WERI-Rb-1 (cell line): ENCODE measurements around the gene THRSP.
"Not testable (repeated sequence)": the region's sequence is repeated elsewhere in the genome, so short reads cannot be mapped to it uniquely, and the experiment has no call there.

Experiments
- DNase-seq: peaks from one replicate; pipeline ENCODE4 v3.0.0-alpha.2; 2020
- H3K27ac ChIP-seq: fragments of 250-450 bp; sonication (Bioruptor Pico); 2 replicates; pipeline ENCODE4 v1.5.1; 2020; ENCODE audit warnings: mild to moderate bottlenecking, moderate library complexity
- H3K27me3 ChIP-seq: fragments of 250-450 bp; sonication (Bioruptor Pico); 2 replicates; pipeline ENCODE4 v1.5.1; 2021; ENCODE audit warnings: mild to moderate bottlenecking, low read depth, moderate library complexity; ENCODE audit not compliant: insufficient read depth, severe bottlenecking
- H3K36me3 ChIP-seq: fragments of 250-450 bp; sonication (Bioruptor Pico); 2 replicates; pipeline ENCODE4 v1.5.1; 2020; ENCODE audit warnings: mild to moderate bottlenecking, moderate library complexity
- H3K4me3 ChIP-seq: 2 replicates; pipeline ENCODE4 v1.5.1; 2011; ENCODE audit warnings: low read depth, mild to moderate bottlenecking, control low read depth, low read length
- H3K9me3 ChIP-seq: fragments of 250-450 bp; sonication (Bioruptor Pico); 2 replicates; pipeline ENCODE4 v1.5.1; 2021; ENCODE audit warnings: mild to moderate bottlenecking, moderate library complexity; ENCODE audit not compliant: severe bottlenecking
- TF ChIP-seq, protein P1 (sequence below): IDR thresholded peaks from 2 replicates; pipeline ENCODE4 v1.5.1; 2011; ENCODE audit warnings: low read depth, mild to moderate bottlenecking, control low read depth, inconsistent platforms, low read length

Gene THRSP

DNA sequence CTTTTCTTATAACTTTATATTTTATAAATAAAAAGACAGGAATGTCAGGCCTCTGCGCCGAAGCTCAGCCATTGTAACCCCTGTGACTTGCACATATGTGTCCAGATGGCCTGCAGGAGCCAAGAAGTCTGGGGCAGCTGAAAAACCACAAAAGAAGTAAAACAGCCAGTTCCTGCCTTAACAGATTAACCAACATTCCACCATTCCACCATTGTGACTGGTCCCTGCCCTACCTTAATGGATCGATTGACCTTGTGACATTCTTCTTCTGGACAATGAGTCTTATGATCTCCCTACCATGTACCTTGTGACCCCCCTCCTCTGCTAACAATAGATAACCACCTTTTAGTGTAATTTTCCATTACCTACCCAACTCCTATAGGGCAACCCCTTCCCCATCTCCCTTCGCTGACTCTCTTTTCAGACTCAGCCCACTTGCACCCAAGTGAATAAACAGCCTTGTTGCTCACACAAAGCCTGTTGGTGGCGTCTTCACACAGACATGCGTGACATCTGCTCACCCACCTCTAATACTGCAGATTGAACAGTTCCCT, 22.9 kb downstream of the THRSP start:
- H3K27me3 ChIP-seq, H3K36me3 ChIP-seq, H3K4me3 ChIP-seq, H3K9me3 ChIP-seq: not testable (repeated sequence)
- H3K27ac ChIP-seq = peak overlapping the region; percentile 36
- TF ChIP-seq, protein P1, sequence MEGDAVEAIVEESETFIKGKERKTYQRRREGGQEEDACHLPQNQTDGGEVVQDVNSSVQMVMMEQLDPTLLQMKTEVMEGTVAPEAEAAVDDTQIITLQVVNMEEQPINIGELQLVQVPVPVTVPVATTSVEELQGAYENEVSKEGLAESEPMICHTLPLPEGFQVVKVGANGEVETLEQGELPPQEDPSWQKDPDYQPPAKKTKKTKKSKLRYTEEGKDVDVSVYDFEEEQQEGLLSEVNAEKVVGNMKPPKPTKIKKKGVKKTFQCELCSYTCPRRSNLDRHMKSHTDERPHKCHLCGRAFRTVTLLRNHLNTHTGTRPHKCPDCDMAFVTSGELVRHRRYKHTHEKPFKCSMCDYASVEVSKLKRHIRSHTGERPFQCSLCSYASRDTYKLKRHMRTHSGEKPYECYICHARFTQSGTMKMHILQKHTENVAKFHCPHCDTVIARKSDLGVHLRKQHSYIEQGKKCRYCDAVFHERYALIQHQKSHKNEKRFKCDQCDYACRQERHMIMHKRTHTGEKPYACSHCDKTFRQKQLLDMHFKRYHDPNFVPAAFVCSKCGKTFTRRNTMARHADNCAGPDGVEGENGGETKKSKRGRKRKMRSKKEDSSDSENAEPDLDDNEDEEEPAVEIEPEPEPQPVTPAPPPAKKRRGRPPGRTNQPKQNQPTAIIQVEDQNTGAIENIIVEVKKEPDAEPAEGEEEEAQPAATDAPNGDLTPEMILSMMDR = peak; percentile 21; the same call in 1 of the 2 replicates
- DNase-seq = peak; percentile 35

DNA sequence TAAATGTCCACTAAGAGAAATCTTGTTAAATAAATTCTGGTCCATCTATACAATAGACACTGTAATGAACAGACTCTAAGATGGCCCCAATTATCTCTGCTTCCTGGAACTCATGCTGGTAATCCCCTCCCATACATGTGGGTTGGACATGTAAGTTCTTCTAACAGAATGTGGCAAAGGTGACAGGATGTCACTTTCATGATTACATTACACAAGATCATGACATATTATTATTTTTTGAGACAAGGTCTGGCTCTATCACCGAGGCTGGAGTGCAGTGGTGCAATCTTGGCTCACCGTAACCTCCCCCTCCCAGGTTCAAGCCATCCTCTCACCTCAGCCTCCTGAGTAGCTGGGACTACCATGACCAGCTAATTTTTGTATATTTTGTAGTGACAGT, 30.6 kb downstream of the THRSP start:
- no peak for DNase-seq
- Histone ChIP-seq H3K4me3 (no peak overlapping the region), H3K9me3 (no peaks in the 10 kb centered on the region), H3K27ac (no peak overlapping the region), H3K36me3 (peaks cover 3% of the 10 kb centered on the region), H3K27me3 (no peaks in the 10 kb centered on the region)
- TF ChIP-seq, protein P1 = no peak

DNA sequence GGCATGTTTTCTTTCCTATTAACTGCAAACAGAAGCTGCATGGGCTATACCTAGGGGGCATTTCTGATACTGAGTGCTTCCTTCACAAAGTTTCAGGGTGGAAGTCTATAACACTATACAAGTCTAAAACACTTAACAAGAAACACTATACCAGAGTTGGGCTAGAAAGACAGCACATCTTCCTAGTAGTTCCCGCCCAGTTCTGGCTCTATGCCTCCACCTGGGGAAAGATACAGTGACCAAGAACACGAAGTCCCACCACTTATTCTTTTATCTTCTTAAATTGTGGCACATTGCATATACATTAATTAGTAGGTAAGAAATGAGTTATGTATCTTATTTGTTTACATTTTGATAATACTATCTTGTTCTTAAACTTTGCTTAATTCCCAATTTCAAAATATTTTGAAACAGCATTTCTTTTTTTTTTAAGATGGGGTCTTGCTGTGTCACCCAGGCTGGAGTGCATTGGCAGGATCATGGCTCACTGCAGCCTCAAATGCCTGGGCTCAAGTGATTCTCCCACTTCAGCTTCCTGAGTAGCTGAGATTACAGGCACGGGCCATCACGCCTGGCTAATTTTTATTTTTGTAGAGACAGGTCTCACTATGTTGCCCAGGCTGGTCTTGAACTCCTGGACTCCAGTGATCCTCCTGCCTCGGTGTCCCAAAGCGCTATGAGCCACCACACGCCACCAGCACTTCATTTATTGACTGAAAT, 34.2 kb downstream of the THRSP start:
- Histone ChIP-seq H3K36me3 (peaks cover 18% of the 10 kb centered on the region), H3K4me3 (no peak overlapping the region), H3K9me3 (no peaks in the 10 kb centered on the region), H3K27me3 (no peaks in the 10 kb centered on the region), H3K27ac (no peak overlapping the region)
- DNase-seq = no peak
- TF ChIP-seq, protein P1 = no peak

DNA sequence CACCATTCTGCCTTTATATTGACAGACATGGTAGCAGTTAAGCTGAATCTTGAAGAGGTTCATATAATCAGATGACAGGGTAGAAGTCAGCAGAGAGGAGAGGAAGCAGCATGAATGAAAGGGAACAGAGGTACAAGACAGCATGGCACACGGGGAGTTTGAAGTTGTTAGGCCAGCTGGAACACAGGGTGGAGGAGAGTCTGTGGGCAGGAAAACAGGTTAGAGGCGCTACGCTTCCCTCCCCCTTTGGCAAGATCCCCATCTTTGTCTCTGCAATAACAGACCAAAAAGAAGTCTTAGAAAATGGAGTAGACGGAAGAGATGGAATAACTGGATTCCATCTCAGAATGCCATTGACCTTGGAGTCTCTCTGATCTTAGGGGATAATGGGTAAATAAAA, 36.0 kb downstream of the THRSP start:
- Histone ChIP-seq H3K27ac (no peak overlapping the region), H3K4me3 (no peak overlapping the region), H3K27me3 (no peaks in the 10 kb centered on the region), H3K9me3 (no peaks in the 10 kb centered on the region), H3K36me3 (peaks cover 22% of the 10 kb centered on the region)
- no peak for DNase-seq
- TF ChIP-seq, protein P1 = no peak

DNA sequence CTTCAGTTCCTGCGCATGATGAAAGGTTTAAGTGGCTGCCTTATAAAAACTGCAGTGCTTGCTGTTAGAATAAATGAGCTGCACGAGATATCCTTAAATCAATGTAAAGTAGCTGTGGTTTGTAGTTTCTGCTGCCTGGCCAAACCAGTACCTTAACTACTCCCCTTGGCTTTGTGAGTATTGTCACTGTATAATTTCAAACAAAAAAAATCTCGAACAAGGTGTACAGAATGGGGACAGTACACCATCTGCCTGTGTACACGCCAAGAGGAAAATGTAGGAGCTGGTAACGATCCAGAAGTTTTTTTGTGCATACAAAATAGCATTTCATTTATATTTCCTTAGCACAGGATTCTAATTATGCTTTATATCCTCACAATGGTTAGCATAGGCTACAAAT, 36.6 kb downstream of the THRSP start:
- DNase-seq = no peak
- Histone ChIP-seq H3K27ac (no peak overlapping the region), H3K27me3 (no peaks in the 10 kb centered on the region), H3K4me3 (no peak overlapping the region), H3K9me3 (no peaks in the 10 kb centered on the region), H3K36me3 (peaks cover 22% of the 10 kb centered on the region)
- TF ChIP-seq, protein P1 = no peak
